Measurements from ENCODE around the gene ERF. TPM values are rescaled to one million over a fixed set of nuclear protein-coding genes. Genes with fewer than 3 reads are reported as not detected.

Gene ERF
- total and polyA plus RNA-seq, 4 donors = 16.1 to 57.2 (median 37.5) TPM

DNA sequence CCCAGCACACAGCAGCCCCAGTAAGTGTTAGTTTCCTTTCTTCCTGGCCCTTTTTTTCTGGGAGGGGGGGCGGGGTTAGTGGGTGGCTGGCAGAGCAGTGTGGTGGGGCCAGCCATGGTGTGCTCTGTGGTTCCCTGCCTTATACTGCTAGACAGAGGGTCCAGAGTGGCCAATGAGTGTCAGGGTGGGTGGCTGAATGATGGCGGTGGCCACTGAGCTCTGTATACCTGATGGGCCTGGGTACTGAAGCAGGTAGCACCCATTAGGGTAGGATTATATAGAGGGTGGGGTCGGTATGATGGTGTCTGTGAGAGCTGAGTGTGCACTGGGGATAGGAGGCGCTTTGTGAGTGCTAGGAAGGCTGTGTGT is 27.9 kb upstream of the ERF start:
- H3K36me3 ChIP-seq (ENCODE audit: control insufficient read depth, insufficient read depth, low read length) = peaks cover 33% of the 10 kb centered on the region

DNA sequence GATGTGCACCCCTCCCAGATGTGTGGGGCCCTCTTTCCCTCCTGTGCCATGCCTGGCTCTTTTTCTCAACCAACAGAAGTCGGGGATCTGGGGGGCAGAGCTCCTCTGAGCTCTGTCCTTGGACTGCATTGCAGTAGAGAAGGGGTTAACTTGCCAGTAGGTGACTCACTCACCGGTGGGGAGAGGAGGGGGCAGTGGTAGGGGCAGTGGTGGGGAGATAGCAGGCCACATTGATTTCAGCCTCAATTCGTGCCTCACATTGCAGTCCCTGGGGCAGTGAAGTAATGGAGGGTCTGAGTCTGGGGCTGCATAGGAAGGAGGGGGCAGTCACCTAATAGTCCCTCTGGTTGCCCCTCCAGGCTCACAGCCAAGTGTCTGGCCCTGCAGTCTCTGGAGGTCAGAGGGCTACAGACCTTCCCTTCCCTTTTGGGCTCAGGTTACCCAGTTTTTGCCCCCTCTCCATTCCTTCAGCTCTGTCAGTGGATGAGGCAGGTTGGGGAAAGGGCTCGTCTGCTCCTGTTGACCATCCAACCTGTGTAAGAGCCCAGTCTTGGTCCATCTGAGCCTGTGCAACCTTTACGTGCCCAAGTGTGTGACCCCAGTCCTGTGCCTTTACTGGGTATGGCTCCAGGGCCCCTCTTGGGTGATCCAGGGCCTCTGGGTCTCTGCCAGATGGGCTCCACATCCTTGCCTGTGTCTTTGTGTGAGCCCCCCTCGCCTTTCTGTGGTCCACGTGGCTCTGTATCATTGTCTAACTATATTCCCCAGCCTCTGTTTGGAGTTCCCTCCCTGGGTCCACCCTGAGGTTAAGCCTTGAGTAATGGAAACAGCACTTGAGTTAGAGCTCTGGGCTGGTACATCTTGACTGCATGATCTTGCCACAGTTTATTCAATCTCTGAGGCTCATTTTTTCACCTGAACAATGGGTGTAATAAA is 27.2 kb upstream of the ERF start:
- Histone ChIP-seq H3K4me3 (ENCODE audit: low read depth, low read length) (peak overlapping the region; percentile 85), H3K9me3 (ENCODE audit: control insufficient read depth, insufficient read depth, low read length) (no peaks in the 10 kb centered on the region), H3K27ac (ENCODE audit: low read depth, low read length) (peak overlapping the region; percentile 97), H3K36me3 (ENCODE audit: control insufficient read depth, insufficient read depth, low read length) (peaks cover 33% of the 10 kb centered on the region), H3K27me3 (ENCODE audit: control insufficient read depth, insufficient read depth, low read length) (no peaks in the 10 kb centered on the region), H3K4me1 (ENCODE audit: control insufficient read depth, insufficient read depth, low read length) (peaks cover 78% of the 10 kb centered on the region)
- peak in 2 of 6 donors; percentile 58 for DNase-seq (ENCODE audit: low read depth in 4 of 6, low spot score in 6 of 6)
- WGBS (ENCODE audit: insufficient coverage) = 17% methylated on average over 5 of the region's 7 CpGs

More for the DNA sequence above, 27.9 kb upstream of the ERF start:
- H3K4me1 ChIP-seq (ENCODE audit: control insufficient read depth, insufficient read depth, low read length) = peaks cover 71% of the 10 kb centered on the region
- H3K27ac ChIP-seq (ENCODE audit: low read depth, low read length) = peak overlapping the region; percentile 97
- no peaks in the 10 kb centered on the region for H3K27me3 ChIP-seq (ENCODE audit: control insufficient read depth, insufficient read depth, low read length)
- H3K9me3 ChIP-seq (ENCODE audit: control insufficient read depth, insufficient read depth, low read length) = no peaks in the 10 kb centered on the region
- DNase-seq (ENCODE audit: low read depth in 4 of 6, low spot score in 6 of 6) = no peak
- WGBS (ENCODE audit: insufficient coverage) = 32% methylated on average over 3 of the region's 4 CpGs
- H3K4me3 ChIP-seq (ENCODE audit: low read depth, low read length) = peak overlapping the region; percentile 48

DNA sequence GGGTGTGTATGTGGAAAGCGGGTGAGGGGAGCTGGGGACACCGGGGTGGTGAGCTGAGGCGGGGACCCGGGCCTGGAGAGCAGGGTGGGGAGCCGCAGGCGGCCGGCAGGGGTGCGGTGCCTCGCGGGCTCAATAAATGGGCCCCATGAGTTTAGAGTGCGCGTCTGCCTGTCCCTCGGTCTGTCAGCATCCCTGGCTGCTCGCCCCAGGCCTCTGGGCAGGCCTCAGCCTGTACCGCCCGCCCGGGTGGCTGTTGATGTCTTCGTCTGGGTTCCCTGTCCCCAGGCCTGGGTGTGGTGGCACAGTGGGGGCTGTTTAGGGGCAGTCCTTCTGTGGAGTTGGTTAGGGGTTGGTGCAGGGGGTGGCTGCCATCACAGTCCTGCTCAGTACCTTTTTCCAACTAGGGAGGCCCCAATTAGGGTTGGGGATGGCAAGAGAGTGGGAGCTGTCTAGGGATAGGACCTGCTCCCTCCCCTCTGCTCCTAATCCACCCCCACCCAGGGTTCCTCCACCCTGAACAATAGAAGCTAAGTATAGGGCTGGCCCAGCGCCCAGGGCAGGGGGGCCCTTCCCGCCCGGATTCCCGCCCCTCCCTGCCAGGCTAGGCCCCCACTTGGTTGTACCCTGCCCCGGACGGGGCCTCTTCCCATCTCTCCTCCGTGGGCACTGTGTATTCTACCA is 26.4 kb upstream of the ERF start:
- DNase-seq (ENCODE audit: low read depth in 4 of 6, low spot score in 6 of 6) = peak in 2 of 6 donors; percentile 59 to 72
- Histone ChIP-seq H3K27ac (ENCODE audit: low read depth, low read length) (peak overlapping the region; percentile 97), H3K4me1 (ENCODE audit: control insufficient read depth, insufficient read depth, low read length) (peaks cover 78% of the 10 kb centered on the region), H3K27me3 (ENCODE audit: control insufficient read depth, insufficient read depth, low read length) (no peaks in the 10 kb centered on the region), H3K9me3 (ENCODE audit: control insufficient read depth, insufficient read depth, low read length) (no peaks in the 10 kb centered on the region), H3K4me3 (ENCODE audit: low read depth, low read length) (peak overlapping the region; percentile 85), H3K36me3 (ENCODE audit: control insufficient read depth, insufficient read depth, low read length) (peaks cover 35% of the 10 kb centered on the region)
- WGBS (ENCODE audit: insufficient coverage) = 2% methylated on average over 23 of the region's 25 CpGs

DNA sequence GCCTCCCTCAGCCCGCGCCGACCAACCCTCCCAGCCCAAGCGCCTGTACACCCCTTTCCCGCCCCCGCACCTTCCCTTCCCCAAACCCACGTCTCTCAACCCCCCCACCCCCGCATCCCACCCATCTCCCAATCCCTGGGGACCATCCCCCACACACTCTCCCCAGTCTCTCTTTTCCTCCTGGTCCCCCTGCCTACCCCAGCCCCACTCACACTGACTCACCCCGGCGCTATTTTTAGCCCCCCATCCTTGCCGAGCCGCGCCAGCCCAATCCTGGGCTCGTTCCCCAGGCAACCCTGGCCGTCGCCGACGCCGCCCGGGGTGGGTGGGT is 25.9 kb upstream of the ERF start:
- Histone ChIP-seq H3K27me3 (ENCODE audit: control insufficient read depth, insufficient read depth, low read length) (no peaks in the 10 kb centered on the region), H3K9me3 (ENCODE audit: control insufficient read depth, insufficient read depth, low read length) (no peaks in the 10 kb centered on the region), H3K4me3 (ENCODE audit: low read depth, low read length) (peak overlapping the region; percentile 85), H3K27ac (ENCODE audit: low read depth, low read length) (peak overlapping the region; percentile 97), H3K4me1 (ENCODE audit: control insufficient read depth, insufficient read depth, low read length) (peaks cover 77% of the 10 kb centered on the region), H3K36me3 (ENCODE audit: control insufficient read depth, insufficient read depth, low read length) (peaks cover 35% of the 10 kb centered on the region)
- WGBS (ENCODE audit: insufficient coverage) = under 1% methylated on average over 13 of the region's 20 CpGs
- DNase-seq (ENCODE audit: low read depth in 4 of 6, low spot score in 6 of 6) = no peak

DNA sequence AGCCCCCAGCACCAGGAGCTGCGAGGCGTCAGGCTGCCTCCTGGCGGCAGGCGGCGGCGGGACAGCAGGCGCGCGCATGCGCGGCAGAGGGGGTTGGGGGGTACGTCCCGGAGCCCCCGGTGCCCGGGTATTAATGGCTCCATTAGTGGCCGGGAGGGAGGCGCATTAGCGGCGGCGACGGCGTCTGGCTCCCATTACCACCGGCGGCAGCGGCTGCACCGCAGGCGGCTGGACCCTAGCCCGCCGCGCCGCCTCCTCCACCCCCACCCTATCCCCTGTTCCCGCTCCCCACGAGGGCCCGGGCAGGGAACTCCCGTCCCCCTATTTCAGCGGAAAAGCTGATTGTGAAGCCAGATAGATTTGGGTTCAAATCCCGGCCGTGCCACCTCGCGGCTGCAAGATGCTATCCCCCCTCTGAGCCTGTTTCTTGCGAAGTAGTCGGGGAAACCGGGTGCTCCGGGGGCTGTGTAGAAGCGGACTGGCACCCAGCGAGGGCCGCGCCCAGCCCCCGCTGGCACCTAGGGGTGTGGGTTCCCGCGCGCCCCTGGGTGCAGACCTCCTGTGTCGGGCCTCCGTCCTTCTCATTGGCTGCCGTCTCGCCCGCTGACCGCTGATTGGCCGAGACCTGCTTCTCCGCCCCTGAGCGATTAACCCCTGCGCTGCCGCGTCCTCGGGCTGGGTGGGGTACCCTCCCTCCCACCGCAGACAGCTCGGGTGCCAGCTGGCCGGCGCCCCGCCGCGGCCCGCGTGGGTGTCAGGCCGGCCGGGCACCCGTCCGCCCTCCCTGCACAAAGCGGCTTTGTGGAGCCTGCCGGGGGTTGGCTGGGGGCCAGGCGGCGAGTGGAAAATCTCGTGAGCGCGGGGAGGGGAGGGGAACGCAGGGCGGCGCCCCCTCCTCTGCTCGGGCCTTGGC is 25.2 kb upstream of the ERF start:
- H3K9me3 ChIP-seq (ENCODE audit: control insufficient read depth, insufficient read depth, low read length) = no peaks in the 10 kb centered on the region
- under 1% methylated on average over 84 of the region's 89 CpGs for WGBS (ENCODE audit: insufficient coverage)
- H3K4me1 ChIP-seq (ENCODE audit: control insufficient read depth, insufficient read depth, low read length) = peaks cover 77% of the 10 kb centered on the region

DNA sequence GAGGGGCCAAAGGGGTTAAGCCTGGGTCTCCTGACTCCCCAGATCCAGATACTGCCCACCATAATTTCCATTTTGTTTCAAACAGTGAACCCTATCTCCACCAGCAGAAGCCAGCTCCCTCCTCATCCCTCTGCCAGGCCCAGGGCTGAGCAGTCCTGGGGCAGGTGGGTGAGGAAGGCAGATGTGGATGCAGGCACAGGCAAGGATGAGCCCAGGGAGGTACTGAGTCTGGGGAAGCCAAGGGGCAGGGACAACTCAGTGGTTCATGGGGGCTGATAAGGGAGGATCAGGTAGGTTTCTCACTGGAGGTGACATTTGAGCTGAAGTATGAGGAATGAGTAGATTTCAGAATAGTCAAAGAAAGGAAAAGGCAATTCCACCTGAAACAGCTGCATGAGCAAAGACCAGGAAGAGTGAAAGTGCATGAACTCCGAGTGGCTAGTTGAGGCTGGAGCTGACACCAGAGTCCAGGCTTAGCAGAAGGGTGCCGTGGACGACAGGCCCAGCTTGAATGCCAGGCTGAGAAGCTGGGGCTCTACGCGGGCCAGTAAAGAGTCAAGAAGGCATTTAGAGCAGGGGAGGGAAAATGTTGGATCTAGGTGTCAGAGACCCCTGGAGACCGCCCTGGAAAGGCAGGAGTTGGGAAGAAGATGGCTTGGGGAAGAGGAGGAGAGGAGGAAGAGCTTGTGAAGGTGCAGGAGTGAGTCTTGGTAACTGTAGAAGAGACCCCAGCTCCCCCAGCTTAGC is 24.4 kb upstream of the ERF start:
- Histone ChIP-seq H3K27me3 (ENCODE audit: control insufficient read depth, insufficient read depth, low read length) (no peaks in the 10 kb centered on the region), H3K27ac (ENCODE audit: low read depth, low read length) (peak overlapping the region; percentile 98), H3K36me3 (ENCODE audit: control insufficient read depth, insufficient read depth, low read length) (peaks cover 44% of the 10 kb centered on the region), H3K9me3 (ENCODE audit: control insufficient read depth, insufficient read depth, low read length) (no peaks in the 10 kb centered on the region), H3K4me1 (ENCODE audit: control insufficient read depth, insufficient read depth, low read length) (peaks cover 79% of the 10 kb centered on the region), H3K4me3 (ENCODE audit: low read depth, low read length) (peak overlapping the region; percentile 85)
- no peak for DNase-seq (ENCODE audit: low read depth in 4 of 6, low spot score in 6 of 6)
- 6% methylated on average over 6 of the region's 6 CpGs for WGBS (ENCODE audit: insufficient coverage)

More for the DNA sequence above, 25.2 kb upstream of the ERF start:
- peak in 4 of 6 donors; percentile 87 to 99 (median 96) for DNase-seq (ENCODE audit: low read depth in 4 of 6, low spot score in 6 of 6)
- Histone ChIP-seq H3K27me3 (ENCODE audit: control insufficient read depth, insufficient read depth, low read length) (no peaks in the 10 kb centered on the region), H3K4me3 (ENCODE audit: low read depth, low read length) (peak overlapping the region; percentile 85), H3K27ac (ENCODE audit: low read depth, low read length) (peak overlapping the region; percentile 98), H3K36me3 (ENCODE audit: control insufficient read depth, insufficient read depth, low read length) (peaks cover 37% of the 10 kb centered on the region)

DNA sequence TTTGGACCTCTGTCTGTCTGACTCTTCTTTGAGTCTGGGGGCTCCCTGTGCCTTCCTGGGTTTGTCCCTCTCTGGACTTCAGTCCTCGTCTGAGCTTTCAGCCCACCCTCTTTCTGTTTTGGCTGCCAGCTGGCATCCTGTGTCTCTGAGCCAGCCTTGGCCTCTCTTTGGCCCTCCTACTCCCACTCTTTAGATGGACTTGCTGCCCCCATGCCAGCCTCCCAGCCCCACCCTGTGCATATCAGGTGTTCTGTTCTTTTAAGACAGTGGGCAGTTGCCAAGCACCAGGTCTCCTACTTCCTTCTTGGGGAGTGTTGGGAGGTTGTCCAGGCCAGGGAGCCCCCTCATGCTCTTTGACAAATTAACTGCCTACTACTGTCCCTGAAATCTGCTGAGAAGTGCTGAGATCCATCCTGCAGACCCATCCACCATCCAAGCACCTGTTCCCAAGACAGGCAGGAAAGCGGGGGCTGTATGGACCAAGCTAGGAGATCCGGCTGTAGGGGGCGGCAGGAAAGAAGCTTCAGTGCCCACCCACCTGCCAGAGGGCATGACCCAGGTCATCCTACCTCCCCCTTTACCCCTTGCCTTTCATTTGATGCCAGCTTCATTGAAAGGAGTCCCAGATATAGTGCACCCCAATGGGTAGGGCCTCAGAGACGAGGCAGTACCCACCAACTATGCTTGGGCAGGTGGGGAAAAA is 23.7 kb upstream of the ERF start:
- WGBS (ENCODE audit: insufficient coverage) = 56% methylated on average over 3 of the region's 5 CpGs
- Histone ChIP-seq H3K4me3 (ENCODE audit: low read depth, low read length) (no peak overlapping the region), H3K9me3 (ENCODE audit: control insufficient read depth, insufficient read depth, low read length) (no peaks in the 10 kb centered on the region), H3K4me1 (ENCODE audit: control insufficient read depth, insufficient read depth, low read length) (peaks cover 86% of the 10 kb centered on the region), H3K27ac (ENCODE audit: low read depth, low read length) (peak overlapping the region; percentile 98), H3K27me3 (ENCODE audit: control insufficient read depth, insufficient read depth, low read length) (no peaks in the 10 kb centered on the region), H3K36me3 (ENCODE audit: control insufficient read depth, insufficient read depth, low read length) (peaks cover 51% of the 10 kb centered on the region)
- DNase-seq (ENCODE audit: low read depth in 4 of 6, low spot score in 6 of 6) = peak in 1 of 6 donors; percentile 56

DNA sequence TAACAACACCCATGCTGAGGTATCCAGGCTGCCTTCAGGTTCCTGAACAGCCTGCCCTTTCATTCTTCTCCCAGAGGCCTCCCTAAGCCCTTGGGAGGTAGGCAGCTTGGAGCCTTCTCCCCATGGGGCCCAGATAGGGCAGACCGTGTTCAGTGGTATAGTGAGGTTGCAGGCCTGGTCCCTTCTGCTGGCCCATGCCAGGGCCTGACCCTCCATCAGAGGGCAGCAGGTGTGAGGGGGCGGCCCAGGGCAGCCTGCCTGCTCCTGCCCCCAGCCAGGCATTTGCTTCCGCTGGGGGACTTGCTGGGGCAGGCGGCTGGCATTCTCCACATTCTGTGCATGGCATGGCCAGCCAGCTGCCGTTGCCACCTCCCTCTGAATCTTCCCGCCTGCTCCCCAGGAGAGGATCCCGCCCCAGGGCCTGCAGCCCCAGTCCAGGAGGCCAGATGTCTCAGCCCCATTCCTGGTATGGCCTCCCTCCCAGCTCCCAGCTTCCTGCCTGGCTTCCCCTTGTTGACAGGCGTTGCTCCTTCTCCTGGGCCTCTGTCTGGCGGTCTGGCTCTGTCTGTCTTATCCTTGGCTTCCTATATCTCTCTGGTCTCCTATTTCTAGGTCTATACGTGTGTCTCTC is 23.0 kb upstream of the ERF start:
- Histone ChIP-seq H3K27me3 (ENCODE audit: control insufficient read depth, insufficient read depth, low read length) (no peaks in the 10 kb centered on the region), H3K36me3 (ENCODE audit: control insufficient read depth, insufficient read depth, low read length) (peaks cover 58% of the 10 kb centered on the region), H3K4me1 (ENCODE audit: control insufficient read depth, insufficient read depth, low read length) (peaks cover 81% of the 10 kb centered on the region), H3K4me3 (ENCODE audit: low read depth, low read length) (no peak overlapping the region), H3K27ac (ENCODE audit: low read depth, low read length) (peak overlapping the region; percentile 98), H3K9me3 (ENCODE audit: control insufficient read depth, insufficient read depth, low read length) (no peaks in the 10 kb centered on the region)
- WGBS (ENCODE audit: insufficient coverage) = 27% methylated on average over 10 of the region's 10 CpGs
- DNase-seq (ENCODE audit: low read depth in 4 of 6, low spot score in 6 of 6) = peak in 1 of 6 donors; percentile 27
